DMS 273 treated with DMSO at 0.1 percent for 48 hours (cell line): Measurements from ENCODE around the gene C2orf49.

Source experiments
- DNase-seq: peaks from one replicate; lab custom pipeline; 2025; lab: John Stamatoyannopoulos, UW

Gene C2orf49

GRCh38 chr2:105383432-105384166, 46.3 kb downstream of the C2orf49 start:
- no peak for DNase-seq

- no peak for DNase-seq
These were observed 46.9 kb downstream of the C2orf49 start for GRCh38 chr2:105384216-105384615.

- DNase-seq, result no peak
These were observed 47.5 kb downstream of the C2orf49 start for GRCh38 chr2:105384861-105385260.

- no peak for DNase-seq
These were observed 48.6 kb downstream of the C2orf49 start for GRCh38 chr2:105385731-105386540.

GRCh38 chr2:105387225-105387624, 49.9 kb downstream of the C2orf49 start:
- DNase-seq, result no peak

- DNase-seq, result no peak
These were observed 51.6 kb downstream of the C2orf49 start for GRCh38 chr2:105388971-105389381.

- no peak for DNase-seq
These were observed 53.1 kb downstream of the C2orf49 start for GRCh38 chr2:105390454-105390853.

- DNase-seq, result no peak
These were observed 53.8 kb downstream of the C2orf49 start for GRCh38 chr2:105391058-105391627.

- no peak for DNase-seq
These were observed 54.7 kb downstream of the C2orf49 start for GRCh38 chr2:105391763-105392662.

GRCh38 chr2:105393373-105394055, 56.2 kb downstream of the C2orf49 start:
- no peak for DNase-seq

- DNase-seq, result no peak
These were observed 57.7 kb downstream of the C2orf49 start for GRCh38 chr2:105394951-105395611.

GRCh38 chr2:105395691-105396090, 58.4 kb downstream of the C2orf49 start:
- no peak for DNase-seq

- no peak for DNase-seq
These were observed 59.1 kb downstream of the C2orf49 start for GRCh38 chr2:105396254-105397024.

- no peak for DNase-seq
These were observed 59.8 kb downstream of the C2orf49 start for GRCh38 chr2:105397025-105397722.

- no peak for DNase-seq
These were observed 60.6 kb downstream of the C2orf49 start for GRCh38 chr2:105397953-105398335.

GRCh38 chr2:105398336-105399206, 61.2 kb downstream of the C2orf49 start, which contains the start of gene FHL2:
TSS of gene FHL2 (minus strand) at chr2:105399051. CDS start at chr2:105386516, 12,535 bp downstream.
- DNase-seq, result peak; percentile 33
